DOHH2 (cell line): Measurements from ENCODE around the gene ELP1.

ENCODE experiments used
- H3F3A ChIP-seq: fragments of 200-600 bp; sonication (generic), shearing (Covaris generic); 2 replicates; pipeline ENCODE4 v1.6.0; 2016; ENCODE audit warnings: antibody characterized with exemption, mild to moderate bottlenecking; ENCODE audit not compliant: control insufficient read depth, insufficient read depth
- H3K27ac ChIP-seq: fragments of 200-600 bp; sonication (generic); 2 replicates; pipeline ENCODE4 v1.5.1; 2014; ENCODE audit warnings: low read depth, mild to moderate bottlenecking, low read length, moderate library complexity
- H3K27me3 ChIP-seq: fragments of 200-600 bp; sonication (generic); 2 replicates; pipeline ENCODE4 v1.6.1; 2014; ENCODE audit warnings: mild to moderate bottlenecking, low read length, mixed read lengths; ENCODE audit not compliant: control insufficient read depth
- H3K36me3 ChIP-seq: fragments of 200-600 bp; sonication (generic); 2 replicates; pipeline ENCODE4 v1.6.1; 2014; ENCODE audit warnings: mild to moderate bottlenecking, low read length, moderate library complexity, mixed read lengths; ENCODE audit not compliant: control insufficient read depth
- H3K4me1 ChIP-seq: fragments of 200-600 bp; sonication (generic); 2 replicates; pipeline ENCODE4 v1.6.1; 2014; ENCODE audit warnings: mild to moderate bottlenecking, low read length, mixed read lengths; ENCODE audit not compliant: control insufficient read depth
- H3K4me2 ChIP-seq: fragments of 200-600 bp; sonication (generic); 2 replicates; pipeline ENCODE4 v1.6.0; 2014; ENCODE audit warnings: mild to moderate bottlenecking, low read length, moderate library complexity
- H3K4me3 ChIP-seq: fragments of 200-600 bp; sonication (generic); 2 replicates; pipeline ENCODE4 v1.5.1; 2014; ENCODE audit warnings: mild to moderate bottlenecking, low read length, mixed read lengths
- H3K79me2 ChIP-seq: fragments of 200-600 bp; sonication (generic); 2 replicates; pipeline ENCODE4 v1.6.1; 2014; ENCODE audit warnings: mild to moderate bottlenecking, low read length, mixed read lengths; ENCODE audit not compliant: control insufficient read depth
- H3K9me2 ChIP-seq: fragments of 200-600 bp; sonication (generic); replicated peaks from 2 replicates; pipeline ENCODE4 v1.6.1; 2014; ENCODE audit warnings: mild to moderate bottlenecking, low read length, mixed read lengths; ENCODE audit not compliant: control insufficient read depth
- H3K9me3 ChIP-seq: fragments of 200-600 bp; sonication (generic); 2 replicates; pipeline ENCODE4 v1.6.1; 2014; ENCODE audit warnings: antibody characterized with exemption, low read length, mixed read lengths; ENCODE audit not compliant: control insufficient read depth, insufficient read depth
- H4K20me1 ChIP-seq: fragments of 200-600 bp; sonication (generic); 2 replicates; pipeline ENCODE4 v1.6.0; 2014; ENCODE audit warnings: low read depth, mild to moderate bottlenecking, antibody characterized with exemption, low read length, moderate library complexity; ENCODE audit not compliant: control insufficient read depth, insufficient read depth
- EZH2phosphoT487 ChIP-seq: fragments of 200-600 bp; sonication (generic); IDR thresholded peaks from 2 replicates; pipeline ENCODE4 v1.6.1; 2017; ENCODE audit warnings: borderline replicate concordance, mild to moderate bottlenecking, antibody characterized with exemption, low read length, moderate library complexity, mixed read lengths
- TF ChIP-seq, protein P1 (sequence below): fragments of 200-600 bp; sonication (generic); IDR thresholded peaks from one replicate; pipeline ENCODE4 v1.5.1; 2014; ENCODE audit warnings: antibody characterized with exemption, mild to moderate bottlenecking, low read depth, low read length; ENCODE audit not compliant: poor library complexity, severe bottlenecking

The ELP1 gene

DNA sequence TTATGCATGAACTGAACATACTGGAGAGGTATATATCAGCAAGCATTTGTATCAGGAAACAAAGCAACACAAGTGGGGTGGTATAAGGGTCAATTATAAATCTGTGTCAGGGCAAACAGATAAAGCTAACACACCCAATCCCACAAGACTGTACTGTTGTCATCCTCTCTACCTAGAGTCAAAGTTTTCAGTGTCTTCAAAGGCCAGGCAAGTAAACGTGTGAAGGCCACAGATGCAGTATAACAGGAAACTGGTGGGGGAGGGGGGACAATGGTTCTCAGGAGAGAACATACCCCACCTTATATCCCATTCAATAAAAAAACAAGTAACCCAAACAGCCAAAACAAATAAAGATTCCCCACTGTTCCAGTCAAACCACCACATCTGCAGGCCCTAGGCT, 22.1 kb downstream of the ELP1 start:
- Histone ChIP-seq H3K4me1 (no peaks in the 10 kb centered on the region), H3K79me2 (no peaks in the 10 kb centered on the region), H3K4me2 (no peak overlapping the region), H3K36me3 (peaks cover 68% of the 10 kb centered on the region), H4K20me1 (no peaks in the 10 kb centered on the region), H3K9me3 (no peaks in the 10 kb centered on the region), H3K9me2 (no peaks in the 10 kb centered on the region), H3K27me3 (no peaks in the 10 kb centered on the region), H3F3A (no peaks in the 10 kb centered on the region), H3K27ac (no peak overlapping the region), H3K4me3 (no peak overlapping the region)
- TF ChIP-seq, protein P1, sequence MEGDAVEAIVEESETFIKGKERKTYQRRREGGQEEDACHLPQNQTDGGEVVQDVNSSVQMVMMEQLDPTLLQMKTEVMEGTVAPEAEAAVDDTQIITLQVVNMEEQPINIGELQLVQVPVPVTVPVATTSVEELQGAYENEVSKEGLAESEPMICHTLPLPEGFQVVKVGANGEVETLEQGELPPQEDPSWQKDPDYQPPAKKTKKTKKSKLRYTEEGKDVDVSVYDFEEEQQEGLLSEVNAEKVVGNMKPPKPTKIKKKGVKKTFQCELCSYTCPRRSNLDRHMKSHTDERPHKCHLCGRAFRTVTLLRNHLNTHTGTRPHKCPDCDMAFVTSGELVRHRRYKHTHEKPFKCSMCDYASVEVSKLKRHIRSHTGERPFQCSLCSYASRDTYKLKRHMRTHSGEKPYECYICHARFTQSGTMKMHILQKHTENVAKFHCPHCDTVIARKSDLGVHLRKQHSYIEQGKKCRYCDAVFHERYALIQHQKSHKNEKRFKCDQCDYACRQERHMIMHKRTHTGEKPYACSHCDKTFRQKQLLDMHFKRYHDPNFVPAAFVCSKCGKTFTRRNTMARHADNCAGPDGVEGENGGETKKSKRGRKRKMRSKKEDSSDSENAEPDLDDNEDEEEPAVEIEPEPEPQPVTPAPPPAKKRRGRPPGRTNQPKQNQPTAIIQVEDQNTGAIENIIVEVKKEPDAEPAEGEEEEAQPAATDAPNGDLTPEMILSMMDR: no peak
- TF ChIP-seq EZH2phosphoT487: no peak

- H3K27ac ChIP-seq: no peak overlapping the region
- H3K9me3 ChIP-seq: no peaks in the 10 kb centered on the region
- no peaks in the 10 kb centered on the region for H3K27me3 ChIP-seq
- H3K4me2 ChIP-seq: no peak overlapping the region
- no peaks in the 10 kb centered on the region for H4K20me1 ChIP-seq
- TF ChIP-seq, protein P1: no peak
- H3K79me2 ChIP-seq: no peaks in the 10 kb centered on the region
- no peak overlapping the region for H3K4me3 ChIP-seq
- no peaks in the 10 kb centered on the region for H3K4me1 ChIP-seq
- no peaks in the 10 kb centered on the region for H3F3A ChIP-seq
- H3K9me2 ChIP-seq: no peaks in the 10 kb centered on the region
- H3K36me3 ChIP-seq: peaks cover 72% of the 10 kb centered on the region
Observed at GRCh38 chr9:108910914-108911313, 23.0 kb downstream of the ELP1 start.

GRCh38 chr9:108910402-108910801, 23.5 kb downstream of the ELP1 start:
- Histone ChIP-seq H3K4me1 (no peaks in the 10 kb centered on the region), H3K9me2 (no peaks in the 10 kb centered on the region), H3K27me3 (no peaks in the 10 kb centered on the region), H4K20me1 (no peaks in the 10 kb centered on the region), H3K79me2 (no peaks in the 10 kb centered on the region), H3K9me3 (no peaks in the 10 kb centered on the region), H3K4me2 (no peak overlapping the region), H3K4me3 (no peak overlapping the region), H3K27ac (no peak overlapping the region), H3K36me3 (peaks cover 74% of the 10 kb centered on the region), H3F3A (no peaks in the 10 kb centered on the region)
- no peak for TF ChIP-seq EZH2phosphoT487
- TF ChIP-seq, protein P1: no peak

DNA sequence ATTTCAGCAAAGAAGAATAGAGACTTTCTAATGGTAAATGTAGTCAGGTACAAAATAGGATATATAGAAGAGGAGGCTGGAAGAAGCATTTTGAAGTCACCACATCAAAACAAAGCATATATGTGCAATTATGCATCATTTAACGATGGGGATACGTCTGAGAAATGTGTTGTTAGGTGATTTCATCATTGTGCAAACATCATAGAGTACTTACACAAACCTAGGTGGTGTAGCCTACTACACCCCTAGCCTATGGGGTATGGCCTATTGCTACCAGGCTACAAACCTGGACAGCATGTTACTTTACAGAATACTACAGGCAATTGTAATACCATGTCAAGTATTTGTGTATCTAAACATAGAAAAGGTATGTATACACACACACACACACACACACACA, 28.4 kb downstream of the ELP1 start:
- no peak overlapping the region for H3K4me3 ChIP-seq
- H4K20me1 ChIP-seq: no peaks in the 10 kb centered on the region
- no peaks in the 10 kb centered on the region for H3K79me2 ChIP-seq
- no peaks in the 10 kb centered on the region for H3K4me1 ChIP-seq
- peaks cover 83% of the 10 kb centered on the region for H3K36me3 ChIP-seq
- TF ChIP-seq EZH2phosphoT487: no peak
- TF ChIP-seq, protein P1: no peak
- H3K27me3 ChIP-seq: no peaks in the 10 kb centered on the region
- no peaks in the 10 kb centered on the region for H3K9me2 ChIP-seq
- no peaks in the 10 kb centered on the region for H3F3A ChIP-seq
- no peak overlapping the region for H3K27ac ChIP-seq
- H3K9me3 ChIP-seq: no peaks in the 10 kb centered on the region
- no peak overlapping the region for H3K4me2 ChIP-seq
